CD4-positive, alpha-beta T cell treated with Interleukin-17A for 1 hour (primary cell): Measurements from ENCODE around the gene BEND5.

ENCODE experiments used
- DNase-seq: peaks from one replicate; pipeline ENCODE4 v3.0.0-alpha.2; 2020

Gene BEND5, protein sequence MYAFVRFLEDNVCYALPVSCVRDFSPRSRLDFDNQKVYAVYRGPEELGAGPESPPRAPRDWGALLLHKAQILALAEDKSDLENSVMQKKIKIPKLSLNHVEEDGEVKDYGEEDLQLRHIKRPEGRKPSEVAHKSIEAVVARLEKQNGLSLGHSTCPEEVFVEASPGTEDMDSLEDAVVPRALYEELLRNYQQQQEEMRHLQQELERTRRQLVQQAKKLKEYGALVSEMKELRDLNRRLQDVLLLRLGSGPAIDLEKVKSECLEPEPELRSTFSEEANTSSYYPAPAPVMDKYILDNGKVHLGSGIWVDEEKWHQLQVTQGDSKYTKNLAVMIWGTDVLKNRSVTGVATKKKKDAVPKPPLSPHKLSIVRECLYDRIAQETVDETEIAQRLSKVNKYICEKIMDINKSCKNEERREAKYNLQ

DNA sequence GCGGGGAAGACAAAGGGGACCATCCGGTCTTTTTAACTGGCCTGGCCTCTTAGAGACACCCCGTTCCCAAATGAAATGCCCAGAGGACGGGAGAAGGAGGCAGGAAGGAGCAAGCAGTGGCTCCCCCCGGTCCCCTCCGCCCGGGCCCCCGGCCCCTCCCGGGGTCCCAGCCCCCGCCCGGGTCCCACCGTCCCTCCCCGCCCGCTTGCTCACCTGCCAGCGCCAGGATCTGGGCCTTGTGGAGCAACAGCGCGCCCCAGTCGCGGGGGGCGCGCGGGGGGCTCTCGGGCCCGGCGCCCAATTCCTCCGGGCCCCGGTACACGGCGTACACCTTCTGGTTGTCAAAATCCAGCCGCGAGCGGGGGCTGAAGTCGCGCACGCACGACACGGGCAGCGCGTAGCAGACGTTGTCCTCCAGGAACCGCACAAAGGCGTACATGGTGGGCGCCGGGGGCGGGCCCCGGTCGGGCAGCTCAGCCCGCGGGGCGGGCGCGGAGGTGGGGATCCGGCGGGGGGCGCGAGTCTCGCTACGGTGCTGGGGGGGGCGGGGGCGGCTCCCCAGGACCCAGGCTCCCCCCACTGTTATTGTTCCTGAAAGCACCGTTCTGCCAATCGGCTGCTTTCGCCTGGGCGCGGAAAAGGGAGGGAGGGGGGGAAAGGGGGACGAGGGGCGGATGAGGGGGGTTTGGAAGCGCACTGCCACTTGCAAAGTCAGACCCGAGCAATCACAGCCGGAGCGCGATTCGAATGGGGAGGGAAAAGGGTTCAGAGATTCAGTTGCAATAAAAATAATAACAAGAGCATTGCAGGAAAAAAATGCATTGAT lies at the start of gene BEND5:
Gene BEND5, minus strand, starts transcription at position 499 of the 826 bp plus-strand sequence. Its CDS starts 60 bp downstream, at position 439.
- peak; percentile 46 for DNase-seq

GRCh38 chr1:48823168-48823567 lies 46.5 kb upstream of the BEND5 start:
- DNase-seq = no peak

DNA sequence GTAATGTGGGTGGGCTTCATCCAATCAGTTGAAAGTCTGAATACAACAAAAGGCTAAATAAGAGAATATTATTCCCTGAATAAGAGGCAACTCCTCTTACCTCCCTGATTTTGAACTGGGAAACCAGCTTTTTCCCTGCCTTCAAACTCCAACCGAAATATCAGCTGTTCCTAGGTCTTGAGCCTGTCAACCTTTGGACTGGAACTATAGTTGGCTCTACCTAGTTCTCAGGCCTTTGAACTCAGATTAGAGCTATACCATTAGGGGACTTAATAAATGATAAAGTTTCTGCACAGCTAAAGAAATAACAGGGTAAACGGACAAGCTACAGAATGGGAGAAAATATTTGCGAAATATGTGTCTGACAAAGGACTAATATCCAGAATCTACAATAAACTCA lies 43.8 kb upstream of the BEND5 start:
- no peak for DNase-seq

DNA sequence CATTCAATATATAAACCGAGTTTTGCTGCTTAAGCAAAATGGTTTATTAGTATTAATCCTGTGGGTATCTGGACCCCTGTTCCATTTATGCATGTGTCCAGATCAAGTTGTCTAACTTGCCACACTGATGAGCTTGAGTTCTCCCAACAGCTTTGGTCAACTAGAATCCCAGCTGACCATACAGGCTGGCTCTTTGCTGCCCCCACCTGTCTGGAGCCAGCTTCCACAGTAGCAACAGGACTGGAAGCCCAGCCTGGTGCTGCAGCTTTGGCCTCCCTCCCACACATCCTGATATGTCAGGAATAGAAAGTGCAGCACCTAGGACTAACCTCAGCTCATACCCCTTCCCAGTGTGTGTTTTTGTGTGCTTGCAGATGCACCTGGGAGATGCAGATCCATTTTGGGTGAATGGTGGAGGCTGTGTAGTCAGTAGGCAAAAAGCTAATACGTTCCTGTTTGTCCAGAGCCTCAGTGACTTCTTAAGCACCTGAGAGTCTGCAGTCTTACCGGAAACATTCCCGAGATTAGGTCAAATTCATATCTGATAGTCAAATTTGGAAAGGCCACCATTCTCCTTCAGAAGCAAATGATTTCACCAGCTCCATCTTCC lies 40.9 kb upstream of the BEND5 start:
- no peak for DNase-seq

DNA sequence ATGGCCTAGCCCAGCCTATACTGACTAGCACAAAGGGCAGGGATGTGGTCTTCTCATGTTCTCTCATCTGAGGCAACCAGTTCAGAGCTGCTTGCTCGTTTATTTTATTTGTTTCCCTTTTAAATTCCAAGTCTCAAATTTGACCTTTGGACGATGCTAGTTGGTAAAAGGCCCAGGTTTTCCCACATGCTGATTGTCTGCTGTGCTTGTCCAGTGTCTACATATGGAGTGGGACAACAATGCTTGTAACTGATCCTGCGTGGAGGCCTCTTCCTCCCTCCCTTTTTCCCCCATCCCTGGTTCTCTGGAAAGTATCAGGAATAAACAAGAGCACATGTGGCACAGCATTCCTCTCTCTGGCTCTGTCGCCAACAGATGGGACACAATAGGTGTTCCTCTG lies 34.0 kb upstream of the BEND5 start:
- no peak for DNase-seq

DNA sequence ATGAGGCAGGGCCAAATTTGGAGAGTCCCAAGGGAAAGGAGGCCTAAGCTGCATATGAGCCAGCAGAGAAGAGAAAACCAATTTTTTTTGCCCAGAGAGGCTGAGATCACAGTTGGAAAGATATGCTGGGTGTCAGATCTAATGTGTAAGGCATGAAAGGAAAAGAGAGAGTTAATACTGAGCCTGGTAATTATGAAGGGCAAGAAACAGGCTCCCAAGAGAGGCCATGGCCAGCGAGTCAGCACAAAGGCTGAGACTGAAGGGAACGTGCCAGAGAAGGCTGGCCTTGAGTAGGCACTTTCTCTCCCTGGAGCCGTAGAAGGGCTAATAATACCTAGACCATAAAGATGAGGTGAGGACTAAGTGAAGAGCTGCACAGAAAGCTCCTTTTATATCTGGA lies 31.8 kb upstream of the BEND5 start:
- no peak for DNase-seq

- no peak for DNase-seq
Measured at GRCh38 chr1:48807554-48808260, 31.0 kb upstream of the BEND5 start.

- no peak for DNase-seq
Measured at GRCh38 chr1:48803474-48803873, 26.8 kb upstream of the BEND5 start.

DNA sequence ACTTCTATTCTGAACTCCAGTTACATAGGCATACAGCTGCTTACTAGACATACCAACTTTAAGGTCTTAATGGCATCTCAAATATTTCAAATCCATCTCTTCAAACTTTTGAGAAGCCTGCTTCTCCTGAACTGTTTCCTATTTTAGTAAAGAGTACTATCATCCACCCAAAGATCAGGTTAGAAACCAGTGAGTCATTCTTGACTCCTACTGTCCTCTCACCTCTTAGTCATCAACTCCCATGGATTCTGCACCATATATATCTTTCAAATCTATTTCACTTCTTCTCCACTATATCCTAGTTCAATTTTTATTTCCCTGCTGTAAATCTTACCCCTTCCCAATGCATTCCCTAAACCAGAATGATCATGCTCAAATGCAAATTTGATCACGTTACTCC lies 18.1 kb upstream of the BEND5 start:
- no peak for DNase-seq

DNA sequence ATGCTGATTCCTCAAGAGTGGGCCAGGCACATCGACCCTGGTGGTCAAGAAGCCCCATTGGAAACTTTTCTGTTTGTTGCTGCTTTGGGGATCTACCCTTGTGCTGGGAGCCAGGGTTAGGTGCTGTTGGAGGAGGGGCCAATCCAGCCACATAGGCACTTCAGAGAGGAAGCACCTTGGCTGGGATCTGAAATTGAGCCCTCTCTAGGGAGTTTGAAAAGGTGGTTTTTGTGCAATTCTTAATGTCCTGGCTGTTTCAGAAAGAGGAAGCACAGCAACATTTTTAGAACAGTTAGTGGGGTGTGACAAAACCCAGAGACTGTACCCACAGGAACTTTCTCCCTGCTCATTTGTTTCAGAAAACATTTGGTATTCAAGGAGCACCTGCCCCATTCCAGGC lies 17.2 kb upstream of the BEND5 start:
- no peak for DNase-seq

- no peak for DNase-seq
Measured at GRCh38 chr1:48792961-48793360, 16.3 kb upstream of the BEND5 start.

- no peak for DNase-seq
Measured at GRCh38 chr1:48790397-48790796, 13.7 kb upstream of the BEND5 start.

- DNase-seq = no peak
Measured at GRCh38 chr1:48789903-48790302, 13.2 kb upstream of the BEND5 start.

DNA sequence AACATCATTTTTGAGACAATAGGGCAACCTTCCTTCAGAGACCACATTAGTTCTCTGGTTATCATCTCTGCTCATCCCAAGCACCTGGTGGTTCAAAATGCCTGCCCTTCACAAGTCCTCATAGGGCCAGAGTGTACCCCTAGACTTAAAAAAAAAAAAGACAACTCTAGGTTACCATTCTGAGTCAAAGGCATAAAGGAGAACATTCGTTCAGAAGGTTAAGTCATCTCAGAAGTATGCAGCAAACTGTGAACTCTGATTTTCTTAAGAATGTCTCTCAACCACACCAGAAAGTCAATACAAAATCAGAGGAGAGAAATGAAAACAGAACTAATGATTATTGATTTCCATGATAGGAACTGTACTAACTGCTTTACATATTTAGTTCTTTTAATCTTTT lies 9.2 kb upstream of the BEND5 start:
- no peak for DNase-seq

GRCh38 chr1:48784301-48784700 lies 7.6 kb upstream of the BEND5 start:
- no peak for DNase-seq

GRCh38 chr1:48777219-48777895 lies 666 bp upstream of the BEND5 start:
- no peak for DNase-seq

- no peak for DNase-seq
Measured at GRCh38 chr1:48775831-48776392, 779 bp downstream of the BEND5 start.

GRCh38 chr1:48773133-48773532 lies 3.6 kb downstream of the BEND5 start:
- DNase-seq = no peak

- no peak for DNase-seq
Measured at GRCh38 chr1:48772211-48772610, 4.5 kb downstream of the BEND5 start.

- no peak for DNase-seq
Measured at GRCh38 chr1:48771561-48771960, 5.1 kb downstream of the BEND5 start.

- DNase-seq = no peak
Measured at GRCh38 chr1:48767975-48768510, 8.6 kb downstream of the BEND5 start.

- DNase-seq = no peak
Measured at GRCh38 chr1:48765335-48765734, 11.4 kb downstream of the BEND5 start.
